Measurements from ENCODE around the gene TSEN15.
"Not testable (repeated sequence)": the region's sequence is repeated elsewhere in the genome, so short reads cannot be mapped to it uniquely, and the experiment has no call there.

TSEN15 gene

DNA sequence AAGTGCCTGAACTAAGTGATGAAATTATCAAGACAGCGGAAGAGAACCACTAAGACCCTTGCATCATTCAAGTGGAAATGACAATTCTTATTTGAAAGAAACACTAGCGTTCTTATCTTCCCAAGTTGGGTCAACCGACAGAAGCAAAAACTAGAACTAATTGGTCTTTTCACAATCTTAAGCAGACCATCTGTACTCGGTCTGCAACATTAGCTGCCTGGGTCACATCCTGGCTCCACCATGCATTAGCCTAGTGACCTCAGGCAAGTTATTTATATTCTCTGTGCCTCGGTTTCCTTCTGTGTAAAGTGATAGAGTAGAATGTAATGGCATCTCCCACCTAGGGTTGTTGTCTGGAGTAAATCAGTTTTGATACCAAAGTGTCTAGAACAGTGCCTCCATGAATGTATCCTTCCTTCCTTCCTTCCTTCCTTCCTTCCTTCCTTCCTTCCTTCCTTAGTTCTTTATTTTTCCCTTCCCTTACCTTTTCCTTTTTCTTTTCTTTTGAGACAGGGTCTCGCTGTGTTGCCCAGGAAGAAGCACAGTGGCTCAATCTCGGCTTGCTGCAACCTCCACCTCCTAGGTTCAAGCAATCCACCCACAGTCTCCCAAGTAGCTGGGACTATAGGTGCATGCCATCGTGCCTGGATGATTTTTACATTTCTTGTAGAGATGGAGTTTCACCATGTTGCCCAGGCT lies 20.0 kb upstream of the TSEN15 start:
- no peak for DNase-seq

DNA sequence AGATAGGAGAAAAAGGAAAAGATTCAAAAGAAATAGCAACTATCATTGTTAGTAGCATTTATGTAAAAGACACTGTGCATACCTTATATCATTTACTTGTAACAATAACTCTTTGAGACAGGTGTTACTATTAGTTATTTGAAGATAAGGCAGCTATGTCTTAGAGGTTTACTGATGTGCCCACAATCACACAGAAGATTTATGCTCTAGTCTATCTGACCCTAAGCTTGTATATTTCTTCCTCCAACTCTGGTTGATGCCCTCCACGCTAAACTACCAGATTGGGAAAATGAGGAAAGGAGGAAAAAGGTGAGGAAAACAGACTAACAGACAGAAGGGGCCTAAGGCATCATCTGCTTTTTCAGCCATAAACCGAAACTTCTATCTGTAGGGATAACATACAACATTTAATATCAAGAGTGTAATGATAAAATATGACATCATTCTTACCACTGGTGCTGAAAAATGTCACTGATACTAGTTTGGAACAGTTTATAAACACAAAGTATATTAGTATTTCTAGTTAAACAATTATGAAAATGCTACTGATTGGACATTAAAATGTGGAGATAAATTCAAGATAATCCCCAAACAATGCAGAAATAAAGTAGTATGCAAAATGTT lies 19.1 kb upstream of the TSEN15 start:
- DNase-seq = no peak

DNA sequence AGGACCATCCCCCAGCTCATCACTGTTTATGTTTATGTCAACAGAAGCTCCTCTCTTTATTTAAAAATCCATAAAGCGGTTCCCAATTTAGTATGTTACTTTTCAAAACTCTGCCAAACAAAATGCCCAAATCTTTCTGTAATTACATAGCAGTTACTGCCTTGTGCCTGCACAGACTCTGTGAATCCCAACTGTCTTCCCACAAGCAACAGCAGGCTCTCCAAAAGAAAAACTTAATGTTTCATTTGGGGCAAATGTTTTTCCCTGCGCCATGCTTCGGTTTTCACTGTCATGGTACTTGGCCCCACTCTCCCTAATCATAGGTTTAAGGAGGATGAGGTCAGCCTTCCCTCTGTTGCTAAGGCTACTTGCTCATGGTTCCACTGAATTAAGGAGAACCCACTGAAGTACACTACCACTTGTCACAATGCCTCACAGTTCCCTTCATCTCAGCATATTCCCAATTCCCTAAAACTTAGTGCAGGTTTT lies 18.6 kb upstream of the TSEN15 start:
- no peak for DNase-seq

DNA sequence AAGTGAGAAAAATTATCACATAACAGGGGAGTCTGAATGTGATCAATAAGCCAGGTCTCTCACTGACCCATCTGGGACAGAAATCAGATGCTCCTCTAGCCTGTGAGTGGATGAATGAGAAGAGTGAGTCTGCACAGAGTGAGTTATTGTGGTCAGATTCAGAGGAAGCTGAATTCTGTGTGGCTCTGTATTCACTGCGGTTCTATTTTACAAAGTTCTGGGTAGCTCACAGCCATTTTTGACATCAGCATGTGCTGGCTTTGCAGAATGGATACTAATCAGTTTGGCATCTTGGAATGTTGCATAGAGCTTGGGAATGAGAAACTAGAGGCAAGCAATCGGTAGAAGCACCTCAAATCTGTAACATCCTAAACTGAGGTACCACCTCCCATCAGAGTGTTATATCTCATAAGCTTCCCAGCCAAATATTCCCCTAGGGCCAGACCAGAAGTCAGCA lies 17.8 kb upstream of the TSEN15 start:
- DNase-seq = no peak

DNA sequence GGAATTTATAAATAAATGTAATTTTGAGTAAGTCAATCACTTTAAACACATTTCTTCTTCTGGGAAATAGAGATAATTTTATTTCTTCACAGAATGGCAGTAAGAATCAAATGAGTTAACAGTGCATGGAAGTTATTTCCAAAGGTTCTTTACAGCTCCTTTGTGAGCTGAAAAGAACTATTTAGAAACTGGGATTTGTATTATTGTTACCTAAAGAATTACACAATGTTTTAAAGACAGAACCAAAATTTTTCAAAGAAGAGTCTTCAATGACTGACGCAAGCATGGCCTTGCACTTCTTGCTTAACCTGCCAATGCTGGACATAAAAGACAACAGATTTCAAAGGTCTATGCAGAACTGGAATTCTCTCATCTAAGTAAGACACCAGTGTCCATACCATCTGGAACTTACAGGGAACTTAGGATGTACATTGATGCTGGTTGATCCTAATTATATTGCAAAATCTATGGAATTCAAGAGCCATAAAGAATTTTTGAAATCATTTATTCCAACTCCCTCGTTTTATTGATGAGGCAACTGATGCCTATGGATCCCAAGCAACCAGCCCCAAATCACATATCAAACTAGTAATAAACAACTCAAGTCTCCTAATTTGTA lies 16.7 kb upstream of the TSEN15 start:
- DNase-seq = no peak

DNA sequence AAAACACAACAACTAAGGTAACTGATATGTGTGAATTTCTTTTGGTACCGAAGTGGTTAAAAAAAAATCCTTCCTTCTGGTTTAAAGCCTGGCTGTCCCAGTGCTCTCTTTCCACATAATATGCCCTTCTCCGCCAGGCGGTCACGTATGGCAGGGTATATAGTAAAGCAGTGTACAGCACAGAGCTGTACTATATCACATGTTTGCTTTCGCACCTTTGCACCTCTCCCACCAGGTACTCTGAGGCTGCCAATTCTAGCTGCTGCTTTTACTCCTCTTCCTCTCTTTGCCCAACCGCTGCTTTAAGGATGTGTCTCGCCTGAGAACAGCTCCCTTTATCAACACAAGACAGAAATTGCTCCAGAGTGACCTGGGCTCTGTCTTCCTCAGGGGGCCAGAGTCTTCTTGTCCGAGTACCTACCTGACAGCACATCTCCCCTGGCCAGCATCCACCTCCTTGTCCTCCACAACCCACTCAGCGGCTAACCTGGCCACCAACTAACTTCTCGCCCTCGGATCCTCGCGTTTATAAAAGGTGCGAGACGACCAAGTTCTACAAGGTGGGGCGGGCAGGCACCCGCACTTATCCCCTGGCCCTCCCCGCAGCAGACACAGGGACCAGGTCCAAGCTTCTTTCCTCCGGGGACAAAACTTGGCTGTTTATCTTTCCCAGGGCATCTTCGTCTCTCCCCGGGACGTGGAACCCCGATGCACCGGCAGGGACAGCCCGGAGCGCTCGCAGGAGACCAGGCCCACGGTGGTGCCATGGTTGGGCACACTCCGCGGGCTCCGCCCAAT lies 15.6 kb upstream of the TSEN15 start:
- DNase-seq = no peak

DNA sequence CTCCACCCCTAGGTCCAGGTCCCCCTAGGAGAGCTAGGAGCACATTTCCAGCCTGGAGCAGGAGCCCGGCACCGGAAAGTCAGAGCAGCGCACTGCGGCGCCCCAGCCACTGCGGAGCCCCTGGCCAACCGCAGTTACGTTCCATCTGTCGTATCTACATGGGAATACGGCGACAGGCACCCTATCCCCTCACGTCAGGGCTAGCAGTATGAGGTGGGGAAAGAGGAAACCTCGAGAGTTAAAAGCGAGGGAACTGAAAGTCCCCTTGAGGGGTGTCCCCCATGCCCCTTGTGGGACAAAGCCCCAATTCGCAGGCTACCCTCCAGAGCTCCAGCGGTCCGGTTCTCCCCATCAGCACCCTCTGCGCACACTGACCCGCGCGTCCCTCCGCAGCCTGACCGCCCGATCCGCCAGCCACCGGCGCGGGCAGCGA lies 15.0 kb upstream of the TSEN15 start:
- DNase-seq = no peak

DNA sequence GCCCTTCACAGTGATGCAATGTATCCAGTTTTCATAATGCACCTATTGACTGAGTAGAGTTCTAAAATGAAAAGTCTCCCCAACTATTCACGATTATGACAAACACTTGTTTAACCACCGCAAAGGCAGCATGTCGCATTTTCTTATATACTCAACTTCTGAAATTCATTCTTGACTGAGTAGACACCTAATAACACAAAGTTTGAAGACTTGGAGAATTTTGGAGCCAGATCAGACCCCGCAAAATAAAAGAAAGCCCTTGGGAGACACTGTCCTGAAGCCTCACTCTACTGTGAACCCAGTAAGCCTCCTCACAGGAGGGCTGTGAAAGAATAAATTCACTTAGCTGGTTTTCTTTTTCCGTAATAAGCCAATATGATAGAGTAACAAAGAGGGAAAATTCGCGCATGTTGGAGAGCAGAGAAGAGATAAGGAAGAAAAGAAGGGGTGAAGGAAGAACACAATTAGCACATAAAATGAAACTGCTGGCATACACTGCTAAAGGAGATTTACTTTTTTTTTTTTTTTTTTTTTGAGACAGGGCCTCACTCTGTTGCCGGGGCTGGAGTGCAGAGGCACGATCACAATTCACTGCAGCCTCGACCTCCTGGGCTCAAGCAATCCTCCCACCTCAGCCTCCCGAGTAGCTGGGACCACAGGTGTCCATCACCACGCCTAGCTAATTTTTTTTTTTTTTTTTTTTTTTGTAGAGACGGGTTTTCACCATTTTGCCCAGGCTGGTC lies 13.5 kb upstream of the TSEN15 start:
- no peak for DNase-seq

DNA sequence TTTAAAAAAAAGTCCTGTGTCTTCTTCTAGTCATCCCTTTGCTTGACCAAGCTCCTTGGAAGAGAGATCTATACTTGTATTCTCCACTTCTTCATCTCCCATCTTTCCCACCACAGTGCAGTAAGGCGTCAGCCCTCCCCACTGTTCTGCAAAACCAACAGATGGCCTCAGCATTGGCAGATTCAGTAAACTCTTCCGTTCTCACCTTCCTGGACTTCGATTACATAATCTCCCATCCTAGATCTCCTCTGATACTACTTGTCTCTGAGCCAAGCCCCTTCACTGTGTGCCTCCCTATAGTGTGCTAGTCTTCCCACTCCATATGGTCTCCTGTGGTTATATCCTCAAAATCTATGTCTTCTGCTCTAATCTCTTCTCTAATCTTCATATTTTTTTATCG lies 12.4 kb upstream of the TSEN15 start:
- DNase-seq = no peak

DNA sequence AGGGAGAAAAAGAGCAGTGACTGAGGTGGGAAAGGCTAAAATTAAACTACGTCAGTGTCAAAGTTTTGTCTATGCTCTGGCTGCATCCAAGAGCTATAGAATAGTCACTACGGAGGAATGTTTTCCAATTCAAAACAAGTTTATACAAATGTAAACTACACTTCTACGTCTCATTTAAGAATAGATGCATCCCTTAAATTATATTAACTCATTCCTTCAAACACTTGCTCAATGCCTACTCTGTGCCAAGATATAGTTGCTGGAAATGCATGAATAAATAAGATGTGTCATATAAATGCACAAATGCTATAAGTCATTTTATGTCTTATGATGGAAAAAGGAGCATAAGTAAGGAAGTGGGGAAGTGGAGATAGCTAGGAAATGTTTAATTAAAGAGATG lies 9.8 kb upstream of the TSEN15 start:
- no peak for DNase-seq

DNA sequence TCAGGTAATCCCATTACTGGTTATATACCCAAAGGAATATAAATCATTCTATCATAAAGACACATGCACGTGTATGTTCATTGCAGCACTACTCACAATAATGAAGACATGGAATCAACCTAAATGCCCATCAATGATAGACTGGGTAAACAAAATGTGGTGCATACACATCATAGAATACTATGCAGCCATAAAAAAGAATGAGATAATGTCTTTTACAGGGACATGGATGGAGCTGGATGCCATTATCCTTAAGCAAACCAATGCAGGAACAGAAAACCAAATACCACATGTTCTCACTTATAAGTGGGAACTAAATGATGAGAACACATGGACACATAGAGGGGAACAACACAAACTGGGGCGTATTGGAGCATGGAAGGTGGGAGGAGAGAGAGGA lies 8.2 kb upstream of the TSEN15 start:
- DNase-seq = not testable (repeated sequence)

DNA sequence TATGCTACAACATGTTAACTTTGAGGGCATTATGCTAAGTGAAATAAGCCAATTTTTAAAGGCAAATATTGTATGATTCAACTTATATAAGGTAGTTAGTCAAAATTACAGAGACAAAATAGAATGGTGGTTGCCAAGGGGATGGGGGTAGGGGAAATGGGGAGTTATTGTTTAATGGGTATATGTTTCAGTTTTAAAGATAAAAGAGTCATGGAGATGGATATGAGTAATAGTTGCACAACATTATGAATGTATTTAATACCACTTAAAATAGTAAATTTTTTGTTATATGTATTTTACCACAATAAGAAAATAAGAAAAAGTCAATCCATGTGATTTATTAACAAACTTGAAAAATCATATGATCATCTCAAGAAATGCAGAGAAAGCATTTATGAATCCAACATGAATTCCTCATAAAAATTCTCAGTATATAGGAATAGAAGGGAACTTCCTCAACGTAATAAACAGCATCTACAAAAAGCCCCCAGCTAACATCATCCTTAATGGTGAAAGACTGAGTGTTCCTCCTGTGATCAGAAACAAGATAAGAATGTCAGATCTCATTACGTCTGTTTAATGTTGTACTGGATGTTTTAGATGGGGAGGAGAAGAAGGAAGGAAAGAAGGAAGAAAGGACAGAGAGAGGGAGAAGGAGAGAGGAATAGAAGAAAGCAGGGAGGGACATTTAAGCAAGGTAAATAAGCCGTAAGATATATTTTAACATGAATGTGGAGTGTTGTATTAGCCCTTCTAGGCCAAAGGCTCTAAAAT lies 6.7 kb upstream of the TSEN15 start:
- DNase-seq = no peak

DNA sequence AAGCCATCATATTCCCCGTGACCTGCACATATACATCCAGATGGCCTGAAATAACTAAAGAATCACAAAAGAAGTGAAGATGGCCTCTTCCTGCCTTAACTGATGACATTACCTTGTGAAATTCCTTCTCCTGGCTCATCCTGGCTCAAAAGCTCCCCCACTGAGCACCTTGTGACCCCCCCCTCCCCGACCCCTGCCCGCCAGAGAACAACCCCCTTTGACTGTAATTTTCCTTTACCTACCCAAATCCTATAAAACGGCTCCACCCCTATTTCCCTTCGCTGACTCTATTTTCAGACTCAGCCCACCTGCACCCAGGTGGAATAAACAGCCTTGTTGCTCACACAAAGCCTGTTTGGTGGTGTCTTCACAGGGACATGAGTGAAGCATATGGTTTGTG lies 4.0 kb upstream of the TSEN15 start:
- DNase-seq = not testable (repeated sequence)

DNA sequence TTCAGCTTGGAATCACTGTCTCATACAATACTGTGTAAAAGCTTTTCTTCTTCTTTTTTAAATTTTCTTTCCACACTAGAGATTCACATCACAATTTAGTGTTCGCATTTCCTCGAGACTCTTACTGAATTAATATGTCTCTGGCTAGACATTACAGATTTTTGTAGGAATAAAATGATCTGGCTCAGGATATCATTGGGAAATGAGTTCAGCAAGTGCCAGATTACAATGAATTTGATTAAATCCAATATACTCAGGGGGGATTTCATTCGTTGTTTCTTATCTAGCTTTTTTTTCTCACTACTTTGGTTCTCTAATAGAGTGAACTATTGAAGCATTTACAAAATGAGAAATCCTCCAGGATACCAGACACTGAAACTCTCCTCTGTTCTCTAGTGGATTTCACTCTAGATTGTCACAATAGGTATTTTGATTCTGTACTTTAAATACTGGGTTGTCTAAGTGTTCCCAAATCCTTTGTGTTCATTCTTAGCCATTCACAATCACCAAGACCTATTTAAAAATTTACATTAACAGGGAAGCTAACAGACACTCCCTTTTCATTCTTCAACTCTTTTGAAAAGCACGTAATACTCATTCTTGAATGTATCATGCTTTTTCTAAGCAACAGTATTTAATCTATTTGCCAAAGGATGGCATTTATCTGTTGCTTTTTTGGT lies 2.8 kb upstream of the TSEN15 start:
- DNase-seq = no peak

DNA sequence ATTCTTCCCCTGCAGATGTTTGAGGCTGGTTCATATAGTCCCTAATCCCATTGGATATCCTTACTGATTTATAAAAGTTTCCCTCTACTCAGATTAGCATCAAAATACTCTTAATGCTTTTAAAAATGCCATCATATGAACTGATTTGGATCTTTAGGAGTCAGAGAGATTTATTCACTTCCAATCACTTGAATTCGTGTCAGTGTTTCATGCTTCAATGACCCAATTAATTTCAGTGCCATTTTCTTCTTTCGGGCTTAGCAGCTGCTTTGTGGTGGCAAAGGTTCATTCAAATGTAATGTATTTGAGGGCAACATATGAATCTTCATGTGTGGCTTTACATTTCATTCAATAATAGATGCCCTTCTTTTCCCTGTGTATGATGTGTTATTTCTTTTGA lies 2.2 kb upstream of the TSEN15 start:
- DNase-seq = no peak

DNA sequence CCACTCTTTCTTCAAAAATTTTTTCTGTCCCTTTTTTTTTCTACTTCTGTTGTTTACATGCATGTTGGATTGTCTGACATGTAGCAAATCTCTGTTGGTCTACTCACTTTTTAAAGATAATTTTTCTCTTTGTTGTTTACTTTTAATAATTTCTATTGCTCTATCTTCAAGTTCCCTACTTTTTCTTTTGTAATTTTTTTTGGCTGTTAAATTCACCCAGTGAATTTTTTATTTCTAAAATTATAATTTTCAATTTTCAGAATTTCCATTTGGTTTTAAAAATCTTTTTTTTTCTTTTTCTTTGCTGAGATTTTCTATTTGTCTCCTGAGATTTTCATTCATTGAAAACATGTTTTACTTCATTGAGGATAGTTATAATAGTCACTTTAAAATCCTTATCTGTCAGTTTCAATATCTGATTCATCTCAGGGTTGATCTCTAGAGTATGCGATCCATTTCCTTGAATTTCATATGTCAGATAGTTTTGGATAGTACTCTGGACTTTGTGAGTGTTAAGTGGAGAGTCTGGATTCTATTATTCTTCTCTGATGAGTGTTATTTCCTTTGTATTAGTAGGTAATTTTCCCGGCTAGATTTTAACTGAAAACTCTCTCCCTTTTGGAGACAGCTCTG lies 1.6 kb upstream of the TSEN15 start:
- no peak for DNase-seq

DNA sequence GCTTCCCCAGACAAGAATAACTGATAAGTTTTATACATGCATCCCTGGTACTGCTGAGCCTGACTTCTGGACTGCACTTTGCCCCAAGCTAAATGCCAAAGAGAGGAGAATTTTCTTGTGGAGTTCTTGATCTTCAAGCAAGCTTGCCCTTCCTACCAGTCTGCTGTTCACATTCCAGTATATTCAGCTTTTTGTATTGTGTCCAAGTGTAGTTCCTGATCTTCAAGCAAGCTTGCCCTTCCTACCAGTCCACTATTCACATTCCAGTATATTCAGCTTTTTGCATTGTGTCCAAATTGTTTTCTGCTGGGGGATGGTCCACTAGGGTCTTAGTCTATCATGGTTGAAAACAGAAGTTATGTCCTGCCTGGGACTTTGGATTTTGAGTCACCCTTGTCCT lies 894 bp upstream of the TSEN15 start:
- DNase-seq = no peak

DNA sequence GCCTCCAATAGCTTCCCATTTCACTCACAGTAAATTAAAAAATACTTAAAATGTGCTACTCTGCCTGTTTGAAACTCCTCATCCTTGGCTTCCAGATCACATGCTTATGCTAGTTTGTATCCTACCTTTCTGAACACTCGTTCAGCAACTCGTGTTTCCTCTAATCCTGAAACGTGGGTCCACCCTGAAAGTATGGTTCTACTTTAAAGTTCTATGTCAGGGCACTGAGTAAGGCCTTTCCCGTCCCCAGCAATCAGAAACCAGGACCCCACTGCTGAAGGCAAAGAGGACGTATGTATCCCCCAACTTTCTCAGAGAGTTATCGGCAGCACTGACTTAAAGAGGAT lies 419 bp upstream of the TSEN15 start:
- no peak for DNase-seq

DNA sequence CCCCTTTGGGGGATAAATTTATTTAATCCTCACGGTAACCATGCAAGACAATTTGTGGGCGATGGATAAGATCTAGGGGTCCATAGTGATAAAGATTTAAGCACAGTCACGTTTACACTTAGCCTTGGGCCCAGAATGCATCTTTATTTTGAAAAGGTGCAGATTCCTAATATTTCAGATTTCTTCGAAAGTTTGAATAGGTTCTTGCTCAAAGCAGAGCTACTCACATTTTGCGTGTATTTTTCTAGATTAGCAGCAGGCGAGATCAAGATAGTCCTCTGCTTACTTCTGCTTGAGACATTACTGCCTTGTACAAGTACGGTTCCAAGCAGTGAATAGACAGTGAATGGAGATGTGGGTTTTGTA lies 647 bp downstream of the TSEN15 start:
- no peak for DNase-seq

DNA sequence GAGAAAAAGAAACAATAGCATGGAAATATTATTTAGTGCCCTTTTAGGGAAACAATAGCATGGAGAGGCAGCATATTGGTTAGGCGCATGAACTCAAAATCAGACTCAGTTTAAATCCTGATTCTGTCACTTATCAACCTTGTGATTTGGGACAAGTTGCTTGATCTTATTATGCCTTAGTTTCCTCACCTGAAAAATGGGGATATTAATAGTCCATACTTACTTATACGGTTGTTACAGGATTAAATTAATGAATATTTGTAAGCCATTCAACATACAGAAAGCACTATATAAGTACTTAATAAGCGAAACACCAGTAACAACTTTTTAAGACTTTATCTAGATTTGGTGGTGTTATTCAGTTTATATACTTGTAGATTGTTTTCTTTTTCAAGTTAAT lies 1.2 kb downstream of the TSEN15 start:
- no peak for DNase-seq

DNA sequence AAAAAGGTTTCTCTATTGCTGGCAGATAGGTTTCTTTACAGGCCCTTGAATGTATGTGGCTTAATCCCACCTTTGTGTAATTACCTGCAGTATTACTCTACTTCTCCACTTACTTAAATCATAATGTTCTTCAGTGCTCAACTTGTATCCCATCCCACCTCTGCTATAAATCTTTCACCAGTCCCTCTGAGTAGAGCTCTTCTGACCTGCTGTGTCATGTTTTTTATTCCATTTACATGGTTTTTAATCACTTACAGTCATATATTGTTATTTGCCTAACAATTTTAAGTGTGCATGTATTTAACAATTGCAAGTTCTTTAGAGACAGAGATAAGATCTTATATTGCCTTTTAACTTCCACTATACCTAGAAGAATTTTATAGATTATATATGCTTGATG lies 2.4 kb downstream of the TSEN15 start:
- no peak for DNase-seq
